HG03520 (cell line): ENCODE data around the gene PEX1.
A peak's percentile ranks its signal among the peaks of the same experiment; 100 is the strongest.
"Not testable (repeated sequence)": the region's sequence is repeated elsewhere in the genome, so short reads cannot be mapped to it uniquely, and the experiment has no call there.

Experiments
- ATAC-seq: cut with Tn5 transposase; IDR thresholded peaks from one replicate; pipeline ENCODE4 v1.9.1; 2021; ENCODE audit warnings: mild to moderate bottlenecking, moderate library complexity; ENCODE audit not compliant: unreplicated experiment

Gene PEX1

DNA sequence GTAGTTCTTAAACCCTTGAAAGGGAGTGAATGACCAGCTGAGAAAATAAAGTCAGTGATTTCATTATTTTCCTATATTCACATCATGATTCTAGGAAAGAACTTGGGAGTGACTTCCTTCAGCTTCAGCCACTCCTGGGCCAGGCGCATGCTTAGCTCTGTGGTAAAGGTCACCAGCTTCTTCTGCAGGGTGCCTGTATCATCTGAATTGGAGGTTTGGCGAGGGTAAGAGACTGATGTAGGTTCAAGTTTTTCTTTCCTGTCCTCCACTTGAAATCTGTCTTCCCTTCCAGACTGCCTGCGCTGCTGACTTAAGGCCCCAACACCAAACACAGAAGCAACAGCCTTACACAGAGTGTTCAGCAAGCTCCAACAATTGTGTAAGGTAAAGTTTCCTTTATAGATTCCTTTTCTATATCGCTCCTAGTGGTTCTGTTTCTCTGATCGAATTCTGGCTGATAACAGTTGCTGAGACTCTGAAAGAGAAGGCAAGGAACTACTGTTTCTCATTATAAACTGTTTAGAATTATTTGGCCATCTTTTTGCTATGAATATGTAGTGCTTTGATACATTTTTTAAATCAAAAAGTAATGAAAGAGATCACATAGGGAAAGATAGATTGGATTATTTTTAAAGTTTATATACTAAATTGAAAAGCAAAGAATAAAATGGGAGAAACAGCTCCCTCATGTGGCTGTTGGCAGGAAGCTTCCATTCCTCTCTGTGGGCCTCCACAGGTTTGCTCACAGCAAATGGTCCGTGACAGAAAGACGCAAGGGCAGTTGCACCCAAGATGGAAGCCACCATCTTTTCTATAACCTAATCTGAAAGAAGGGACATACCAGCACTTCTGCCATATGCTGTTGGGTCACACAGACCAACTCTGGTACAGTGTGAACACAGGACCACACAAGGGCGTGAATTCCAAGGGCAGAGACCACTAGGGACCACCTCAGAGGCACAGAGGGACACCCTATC is 67.0 kb downstream of the PEX1 start:
- peak; percentile 85 for ATAC-seq

DNA sequence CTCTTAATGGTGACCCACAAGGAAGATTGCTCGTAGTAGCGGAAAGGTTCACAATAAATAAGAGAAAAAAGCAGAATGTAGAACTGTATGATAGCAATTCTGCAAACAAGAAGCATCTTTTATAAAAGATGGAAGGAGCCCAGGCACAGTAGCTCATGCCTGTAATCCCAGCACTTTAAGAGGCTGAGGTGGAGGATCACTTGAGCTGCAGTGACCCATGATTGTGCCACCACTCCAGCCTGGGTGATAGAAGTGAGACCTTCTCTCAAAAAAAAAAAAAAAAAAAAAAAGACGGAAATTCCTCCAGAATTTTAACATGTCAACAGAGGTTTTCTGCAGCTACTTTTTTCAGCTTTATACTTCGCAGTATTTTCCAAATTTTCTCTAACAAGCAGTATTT is 67.8 kb downstream of the PEX1 start:
- ATAC-seq: no peak

DNA sequence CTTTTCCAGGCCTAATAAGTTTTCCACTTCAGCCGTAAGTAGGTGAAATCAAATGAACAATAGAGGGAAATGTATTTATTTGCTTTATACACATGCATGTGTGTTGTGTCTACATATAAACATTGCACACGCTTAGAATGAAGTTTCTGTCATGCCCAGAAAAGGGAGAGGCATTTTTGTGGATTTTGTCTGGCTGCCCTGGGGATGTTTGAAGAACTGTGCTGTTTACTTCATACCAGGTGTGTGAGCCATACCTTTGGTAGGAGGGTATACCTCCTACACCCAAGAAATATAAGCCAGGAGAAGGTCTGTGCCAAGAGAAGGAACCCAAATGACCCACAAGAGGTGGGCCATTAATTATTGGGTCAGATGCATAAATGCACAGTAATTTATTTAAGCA is 68.2 kb downstream of the PEX1 start:
- ATAC-seq: no peak

DNA sequence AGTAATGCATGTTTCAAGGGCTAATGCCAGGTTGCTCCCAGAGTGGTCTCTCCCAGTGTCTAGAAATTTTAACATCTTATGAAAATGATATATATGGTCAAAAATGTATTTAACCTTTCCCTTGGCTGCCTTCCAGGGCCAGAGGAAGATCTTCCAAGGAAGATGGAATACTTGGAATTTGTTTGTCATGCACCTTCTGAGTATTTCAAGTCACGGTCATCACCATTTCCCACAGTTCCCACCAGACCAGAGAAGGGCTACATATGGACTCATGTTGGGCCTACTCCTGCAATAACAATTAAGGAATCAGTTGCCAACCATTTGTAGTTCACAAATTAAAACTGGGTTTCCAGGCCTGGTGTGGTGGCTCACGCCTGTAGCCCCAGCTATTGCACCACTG is 72.1 kb downstream of the PEX1 start:
- ATAC-seq: no peak

DNA sequence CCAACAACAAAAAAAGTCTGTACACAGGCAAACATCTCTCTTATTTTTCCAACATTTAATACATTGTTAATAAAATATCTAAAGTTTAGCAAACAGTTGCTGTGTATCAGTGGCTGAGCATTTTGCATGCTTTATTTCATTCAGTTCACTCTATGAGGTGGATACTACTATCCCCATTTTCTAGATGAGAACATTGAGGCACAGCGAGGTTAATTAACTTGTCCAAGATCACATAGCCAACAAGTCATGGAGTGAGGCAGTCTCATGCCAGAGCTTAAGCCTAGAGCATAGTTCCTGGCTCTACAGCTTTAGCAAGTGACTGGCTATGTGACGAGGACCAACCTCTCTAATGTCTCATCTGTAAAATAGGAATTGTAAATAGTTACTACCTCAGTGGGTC is 76.7 kb downstream of the PEX1 start:
- ATAC-seq: no peak

DNA sequence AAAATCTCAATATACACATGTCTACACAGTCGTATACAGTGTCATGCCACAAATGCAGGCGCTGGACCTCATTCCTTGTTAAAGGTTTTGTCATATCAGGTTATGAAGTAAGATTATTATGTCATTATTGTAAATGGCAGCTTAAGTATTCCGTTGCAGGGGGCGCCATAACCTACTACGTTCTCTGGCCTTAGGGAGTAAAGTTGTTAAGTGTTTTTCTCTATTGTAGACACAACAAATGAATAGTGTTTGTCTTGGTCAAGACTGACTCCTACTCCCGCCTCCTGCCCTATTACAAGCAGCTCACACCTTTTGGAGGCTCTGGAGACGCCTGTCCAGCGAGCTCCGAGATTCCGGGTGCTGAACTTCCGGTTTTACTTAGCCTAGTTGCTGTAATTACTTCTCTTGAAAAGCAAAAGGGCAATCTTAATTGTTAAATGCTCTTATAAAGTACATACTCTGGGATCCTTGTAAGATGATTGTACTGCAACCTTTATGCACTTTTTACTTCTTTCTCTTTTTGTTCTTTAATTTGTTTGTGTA is 80.0 kb downstream of the PEX1 start:
- ATAC-seq: peak; percentile 41

DNA sequence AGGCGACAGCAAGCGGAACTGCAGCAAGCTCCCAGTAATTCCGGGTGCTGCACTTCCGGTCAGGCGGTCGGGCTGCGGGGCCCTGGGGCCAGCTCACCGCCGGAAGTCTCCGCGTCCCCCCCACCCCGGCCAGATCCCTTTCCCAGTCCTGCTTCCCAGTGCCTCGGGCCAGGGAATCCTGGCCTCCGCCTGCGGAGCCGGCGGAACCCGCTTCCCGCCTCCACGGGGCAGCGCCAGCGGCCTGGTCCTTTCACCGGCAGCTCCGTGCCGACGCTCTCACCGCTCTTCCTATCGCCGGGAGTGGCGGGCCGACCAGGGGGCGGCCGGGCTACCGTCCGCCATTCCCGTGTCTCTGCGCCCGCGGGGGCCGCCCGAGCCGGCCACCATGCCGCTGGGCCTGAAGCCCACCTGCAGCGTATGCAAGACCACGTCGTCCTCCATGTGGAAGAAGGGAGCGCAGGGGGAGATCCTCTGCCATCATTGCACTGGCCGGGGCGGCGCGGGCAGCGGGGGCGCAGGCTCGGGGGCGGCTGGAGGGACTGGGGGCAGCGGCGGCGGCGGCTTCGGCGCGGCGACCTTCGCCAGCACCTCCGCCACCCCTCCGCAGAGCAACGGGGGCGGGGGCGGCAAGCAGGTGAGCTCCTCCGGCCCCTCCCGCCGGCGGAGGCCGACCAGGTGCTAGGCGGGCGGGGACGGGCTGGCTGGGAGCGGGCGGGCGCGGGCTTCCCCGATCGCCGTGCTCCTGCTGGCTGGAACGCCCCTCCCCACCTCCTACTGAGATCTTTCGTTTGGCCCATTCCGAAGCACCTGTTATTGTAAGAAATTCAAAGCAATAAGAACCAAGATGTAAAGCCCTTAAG is 80.7 kb downstream of the PEX1 start, which contains the start of gene GATAD1:
TSS of gene GATAD1 (plus strand) at position 138 of the 860 bp plus-strand sequence. CDS start at position 386, 248 bp downstream.
- peak; percentile 89 for ATAC-seq

DNA sequence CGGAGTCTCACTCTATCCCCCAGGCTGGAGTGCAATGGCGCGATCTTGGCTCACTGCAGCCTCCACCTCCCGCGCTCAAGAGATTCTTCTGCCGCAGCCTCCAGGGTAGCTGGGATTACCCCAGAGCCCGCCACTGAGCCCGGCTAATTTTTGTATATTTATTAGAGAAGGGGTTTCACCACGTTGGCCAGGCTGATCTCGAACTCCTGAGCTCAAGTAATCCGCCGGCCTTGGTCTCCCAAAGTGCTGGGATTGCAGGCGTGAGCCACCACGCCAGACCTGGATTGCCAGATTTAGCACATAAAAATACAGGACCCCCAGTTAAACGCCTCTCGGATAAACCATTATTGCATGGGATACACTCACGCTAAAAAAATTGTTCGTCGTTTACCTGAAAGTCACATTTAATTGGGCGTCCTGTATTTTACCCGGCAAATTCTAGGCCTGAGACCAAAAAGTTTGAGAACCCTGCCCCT is 81.4 kb downstream of the PEX1 start:
- ATAC-seq: no peak

DNA sequence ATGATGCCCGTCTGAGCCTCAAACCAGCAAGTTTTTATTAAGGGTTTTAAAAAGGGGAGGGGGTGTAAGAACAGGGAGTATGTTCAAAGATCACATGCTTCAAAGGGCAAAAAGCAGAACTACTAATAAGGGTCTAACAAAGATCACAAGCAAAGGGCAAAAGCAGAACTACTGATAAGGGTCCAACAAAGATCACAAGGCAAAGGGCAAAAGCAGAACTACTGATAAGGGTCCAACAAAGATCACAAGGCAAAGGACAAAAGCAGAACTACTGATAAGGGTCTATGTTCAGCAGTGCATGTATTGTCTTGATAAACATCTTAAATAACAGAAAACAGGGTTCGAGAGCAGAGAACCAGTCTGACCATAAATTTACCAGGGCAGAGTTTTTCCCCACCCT is 85.6 kb downstream of the PEX1 start:
- not testable (repeated sequence) for ATAC-seq

DNA sequence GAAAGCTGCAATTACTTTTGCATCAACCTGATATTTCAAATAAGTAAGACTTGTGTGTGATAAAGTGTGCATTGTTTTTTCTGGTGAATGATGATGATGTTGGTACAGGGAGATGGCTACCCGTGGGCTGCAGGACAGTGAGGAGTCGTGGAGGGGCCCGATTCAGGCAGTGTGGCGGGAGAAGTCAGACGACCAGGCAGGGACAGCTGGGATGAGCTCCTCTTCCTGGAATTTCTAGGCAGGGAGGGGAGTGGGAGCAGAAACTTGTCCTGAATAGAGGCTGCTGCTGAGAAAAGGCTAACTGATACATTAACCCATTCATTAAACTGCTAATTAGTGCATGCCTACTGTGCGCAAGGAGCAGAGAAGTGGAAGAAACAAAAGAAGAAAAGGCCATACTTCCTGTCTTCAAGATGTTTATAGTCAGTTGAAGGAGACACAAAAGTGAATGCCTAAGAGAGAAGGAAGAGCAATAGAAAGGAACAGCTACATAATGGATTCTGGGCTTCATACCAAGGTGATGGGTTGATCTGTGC is 90.3 kb downstream of the PEX1 start:
- no peak for ATAC-seq
